K562 (cell line): Measurements from ENCODE around the gene HIP1R. TPM values are rescaled to one million over a fixed set of nuclear protein-coding genes. Genes with fewer than 3 reads are reported as not detected.
A peak's percentile ranks its signal among the peaks of the same experiment; 100 is the strongest.

Source experiments
- ATAC-seq: fragments of 200-7000 bp; cut with Tn5 transposase; 3 replicates; pipeline ENCODE4 v1.9.1; 2020; ENCODE audit warnings: moderate library complexity
- BruUV-seq: library from RNA; stranded (reverse); fragments of 400-500 nt; replicated peaks from 2 replicates; lab custom pipeline; 2021; lab: Mats Ljungman, UMichigan
- CTCF ChIA-PET: fragments of 300-600 bp; formaldehyde crosslinking; extraction: SDS; loops from one replicate; lab custom pipeline; 2021; ENCODE audit warnings: low intra/inter-chr PET ratio; lab: Yijun Ruan, JAX
- POLR2A ChIA-PET: fragments of 300-600, 350-650 bp; sonication (Branson Sonifier 250); formaldehyde crosslinking; extraction: SDS; loops from one replicate; lab custom pipeline; 2021; ENCODE audit warnings: antibody characterized with exemption, inconsistent platforms; lab: Yijun Ruan, JAX
- DNase-seq, 4 experiments: peaks; one replicate each; pipeline versions ENCODE4 v3.0.0 to v3.0.0-alpha.2; 2011 to 2018; ENCODE audit warnings: low spot score in 3 of 4, mixed read lengths in 3 of 4; ENCODE audit errors: extremely low read depth in 1 of 4
- FAIRE-seq: peaks from 2 replicates; lab custom pipeline; 2011; peaks lifted over from hg19 to GRCh38; lab: Jason Lieb, UNC
- H2AFZ ChIP-seq: 2 replicates; pipeline ENCODE4 v1.6.0; 2011; ENCODE audit warnings: low read depth, low read length, control low read depth, inconsistent platforms
- H3K27ac ChIP-seq: fragments of 200-600 bp; 3 replicates; pipeline ENCODE4 v1.8.0; 2011; ENCODE audit warnings: low read depth, mild to moderate bottlenecking, control low read depth, inconsistent platforms, low read length, moderate library complexity, mixed read lengths; ENCODE audit errors: extremely low read depth
- H3K27me3 ChIP-seq, 2 experiments: fragments of 300-600 bp in 1 of 2; 2 replicates in 1 of 2; 3 replicates in 1 of 2; pipeline versions ENCODE4 v1.6.0 to v1.8.0; 2011; ENCODE audit warnings: inconsistent platforms in 2 of 2, low read length in 2 of 2, mild to moderate bottlenecking in 1 of 2, mixed read lengths in 1 of 2, moderate library complexity in 1 of 2; ENCODE audit not compliant: control insufficient read depth in 2 of 2, insufficient read depth in 2 of 2
- H3K36me3 ChIP-seq: fragments of 300-600 bp; 3 replicates; pipeline ENCODE4 v1.8.0; 2011; ENCODE audit warnings: mild to moderate bottlenecking, low read length, inconsistent platforms; ENCODE audit not compliant: control insufficient read depth, insufficient read depth
- H3K4me1 ChIP-seq, 2 experiments: fragments of 200-600 bp in 1 of 2; replicated peaks in 1 of 2; 2 replicates in 1 of 2; 3 replicates in 1 of 2; pipeline versions ENCODE4 v1.5.1 to v1.8.0; 2011; ENCODE audit warnings: inconsistent platforms in 2 of 2, low read length in 2 of 2, mild to moderate bottlenecking in 1 of 2, mixed read lengths in 1 of 2, moderate library complexity in 1 of 2; ENCODE audit not compliant: control insufficient read depth in 2 of 2, insufficient read depth in 2 of 2
- H3K4me2 ChIP-seq: 2 replicates; pipeline ENCODE4 v1.6.1; 2011; ENCODE audit warnings: low read length, control low read depth, inconsistent platforms, mixed read lengths; ENCODE audit not compliant: insufficient read depth
- H3K4me3 ChIP-seq: fragments of 200-600 bp; sonication (generic), shearing (Covaris generic); 2 replicates; pipeline ENCODE4 v1.5.1; 2016; ENCODE audit warnings: control low read depth, inconsistent platforms
- H3K79me2 ChIP-seq: fragments of 200-600 bp; 3 replicates; pipeline ENCODE4 v1.8.0; 2011; ENCODE audit warnings: low read length, inconsistent platforms; ENCODE audit not compliant: control insufficient read depth, insufficient read depth
- H3K9ac ChIP-seq, 2 experiments: 2 replicates each; pipeline versions ENCODE4 v1.6.0 to v1.6.1; 2011; ENCODE audit warnings: low read depth in 2 of 2, low read length in 2 of 2, control low read depth in 1 of 2, inconsistent platforms in 1 of 2, mild to moderate bottlenecking in 1 of 2, mixed read lengths in 1 of 2; ENCODE audit not compliant: insufficient read depth in 1 of 2
- H3K9me1 ChIP-seq: one replicate; pipeline ENCODE4 v1.6.0; 2011; ENCODE audit warnings: inconsistent platforms, mild to moderate bottlenecking, low read length, moderate library complexity; ENCODE audit not compliant: control insufficient read depth, insufficient read depth
- H3K9me3 ChIP-seq: replicated peaks from 2 replicates; pipeline ENCODE4 v1.5.1; 2011; ENCODE audit warnings: low read depth, low read length, inconsistent platforms; ENCODE audit not compliant: control insufficient read depth, insufficient read depth
- H4K20me1 ChIP-seq: replicated peaks from 2 replicates; pipeline ENCODE4 v1.6.1; 2011; ENCODE audit warnings: low read length, inconsistent platforms, mixed read lengths; ENCODE audit not compliant: control insufficient read depth, insufficient read depth
- SIRT6 ChIP-seq: IDR thresholded peaks from one replicate; pipeline ENCODE4 v1.6.1; 2012; ENCODE audit warnings: low read depth, mild to moderate bottlenecking, control low read depth, inconsistent platforms, low read length, moderate library complexity
- ZNF408 ChIP-seq: fragments of 250-450 bp; sonication (Bioruptor Pico); IDR thresholded peaks from 2 replicates; pipeline ENCODE4 v1.4.0; 2020; ENCODE audit warnings: low read depth, mild to moderate bottlenecking, moderate library complexity
- WGBS: fragments of 100-300 bp; shearing (Covaris generic); methylation state at CpG from one replicate; pipeline ENCODE4 v1.1.6; 2016; ENCODE audit warnings: low coverage, mixed read lengths; ENCODE audit not compliant: insufficient coverage; ENCODE audit errors: missing lambda C conversion rate; 5-methylcytosine and 5-hydroxymethylcytosine counted together
- in situ Hi-C: fragments of 300-500 bp; cut with MboI; formaldehyde crosslinking; loops from 4 replicates; pipeline ENCODE4 v1.15.0; 2018; ENCODE audit warnings: inconsistent platforms, mixed read lengths
- intact Hi-C: fragments of 100-400 bp; cut with micrococcal nuclease; formaldehyde crosslinking; loops from 2 replicates; pipeline ENCODE4 v1.14.2; 2022
- polyA plus RNA-seq, 8 experiments: library from polyadenylated mRNA; depleted of rRNA in 4 of 8; stranded (reverse) in 5 of 8; unstranded in 3 of 8; fragments of >200 nt; fragmentation: Nextera tagmentation in 2 of 8; fragmentation: Illumina TruSeq in 1 of 8; extraction: Ambion mirVana in 2 of 8; extraction: Trizol in 1 of 8; gene quantifications; 2 replicates each; pipeline versions ENCODE4 v1.2.1 to v1.2.3, GENCODE V29; 2011 to 2014; ENCODE audit warnings: inconsistent platforms in 1 of 8, missing spikeins in 1 of 8
- total RNA-seq, 7 experiments: library from RNA; depleted of rRNA in 6 of 7; stranded (reverse); fragments of >200 nt in 6 of 7; fragmentation: Illumina TruSeq in 2 of 7; extraction: Trizol in 2 of 7; gene quantifications; 2 replicates each; pipeline versions ENCODE4 v1.2.1 to v1.2.3, GENCODE V29; 2011 to 2021; ENCODE audit warnings: low replicate concordance in 1 of 7

The HIP1R gene
- total and polyA plus RNA-seq, 9 of the 15 experiments (the other 6 are each of a cell fraction or from before 2014, with no cell fraction given), result 0.15 to 31.0 (median 14.2) TPM

GRCh38 chr12:122844366-122844971 is 9.2 kb downstream of the HIP1R start:
- Histone ChIP-seq H3K27ac (no peak overlapping the region), H3K4me3 (no peak overlapping the region), H3K79me2 (no peaks in the 10 kb centered on the region), H3K27me3 (no peaks in the 10 kb centered on the region), H3K9me3 (no peaks in the 10 kb centered on the region), H2AFZ (no peak overlapping the region), H3K9me1 (no peaks in the 10 kb centered on the region), H3K36me3 (no peaks in the 10 kb centered on the region; the same call in 2 of the 3 replicates), H3K4me2 (no peak overlapping the region)
- CTCF ChIA-PET, result no interaction called here
- WGBS, result 66% methylated on average over 7 of the region's 8 CpGs
- no TSS peak for BruUV-seq
- DNase-seq (no peak), ATAC-seq (no peak), FAIRE-seq (no peak)
- POLR2A ChIA-PET, result interaction anchor here (1.1 kb wide), 1 partner anchor 27 kb away, joined by 3 read pairs; no protein-coding TSS in a partner anchor
- in situ Hi-C loops, result no loop called here
- TF ChIP-seq SIRT6 (no peak), ZNF408 (CRISPR knock-in tag) (no peak)
- TF ChIP-seq, all 486 proteins: peak for 0
- Histone ChIP-seq H3K9ac (peak overlapping the region in 1 of 2 experiments; percentile 71; a peak in 1 of 4 replicates), H4K20me1 (peaks cover 31% of the 10 kb centered on the region), H3K4me1 (peaks cover 0 to 63% of the 10 kb centered on the region in 2 experiments; a peak in 2 of 5 replicates)
- intact Hi-C loops, result loop anchor here (10.0 kb wide), 1 partner anchor 50 kb away; no protein-coding TSS in a partner anchor
